NCI-H1417 (cell line): ENCODE results near the gene FTCDNL1.

Experiments
- DNase-seq, 3 experiments: peaks; one replicate each; lab custom pipeline; 2025; lab: John Stamatoyannopoulos, UW

The FTCDNL1 gene

GRCh38 chr2:199791326-199791725 is 59.7 kb downstream of the FTCDNL1 start:
- no peak for DNase-seq

- DNase-seq: no peak
Observed at GRCh38 chr2:199784512-199784911, 66.5 kb downstream of the FTCDNL1 start.

GRCh38 chr2:199779589-199779988 is 71.4 kb downstream of the FTCDNL1 start:
- DNase-seq: no peak

GRCh38 chr2:199778655-199779054 is 72.3 kb downstream of the FTCDNL1 start:
- DNase-seq: no peak

GRCh38 chr2:199777916-199778315 is 73.1 kb downstream of the FTCDNL1 start:
- DNase-seq: no peak

GRCh38 chr2:199777315-199777714 is 73.7 kb downstream of the FTCDNL1 start:
- no peak for DNase-seq

GRCh38 chr2:199775267-199775666 is 75.7 kb downstream of the FTCDNL1 start:
- DNase-seq: no peak

GRCh38 chr2:199772035-199772976 is 78.7 kb downstream of the FTCDNL1 start:
- no peak for DNase-seq

- DNase-seq: peak in 2 of 3 experiments; percentile 13 to 77
Observed at GRCh38 chr2:199770716-199771115, 80.3 kb downstream of the FTCDNL1 start.

- no peak for DNase-seq
Observed at GRCh38 chr2:199765646-199766045, 85.3 kb downstream of the FTCDNL1 start.

GRCh38 chr2:199764273-199764800 is 86.7 kb downstream of the FTCDNL1 start:
- no peak for DNase-seq

- no peak for DNase-seq
Observed at GRCh38 chr2:199762963-199763362, 88.0 kb downstream of the FTCDNL1 start.

GRCh38 chr2:199760574-199760973 is 90.4 kb downstream of the FTCDNL1 start:
- DNase-seq: no peak

GRCh38 chr2:199757233-199757870 is 93.6 kb downstream of the FTCDNL1 start:
- DNase-seq: no peak

GRCh38 chr2:199756743-199757142 is 94.2 kb downstream of the FTCDNL1 start:
- DNase-seq: no peak

GRCh38 chr2:199756211-199756610 is 94.8 kb downstream of the FTCDNL1 start:
- DNase-seq: no peak

GRCh38 chr2:199754766-199755165 is 96.2 kb downstream of the FTCDNL1 start:
- no peak for DNase-seq

GRCh38 chr2:199751492-199752120 is 99.4 kb downstream of the FTCDNL1 start:
- DNase-seq: peak in 1 of 3 experiments; percentile 15

GRCh38 chr2:199749571-199749970 is 101.4 kb downstream of the FTCDNL1 start:
- DNase-seq: no peak

- no peak for DNase-seq
Observed at GRCh38 chr2:199744724-199745123, 106.3 kb downstream of the FTCDNL1 start.

- no peak for DNase-seq
Observed at GRCh38 chr2:199744260-199744659, 106.7 kb downstream of the FTCDNL1 start.

GRCh38 chr2:199743415-199744120 is 107.4 kb downstream of the FTCDNL1 start:
- peak in 1 of 3 experiments; percentile 36 for DNase-seq
